SJCRH30 (cell line): Measurements from ENCODE around the gene REEP3. TPM values are rescaled to one million over a fixed set of nuclear protein-coding genes. Genes with fewer than 3 reads are reported as not detected.

ENCODE experiments used
- total RNA-seq: library from RNA; depleted of rRNA; stranded (reverse); fragments of >200 nt; shearing (Covaris generic); gene quantifications from 2 replicates; pipeline ENCODE4 v1.2.3, GENCODE V29; 2014; rRNA removed

Gene REEP3
- total RNA-seq, 1 experiment from 2014 or later = 16.4 TPM

Other genes with a start within 250 kb of the REEP3 start
- gene JMJD1C, start 55.4 kb upstream of the REEP3 start, total RNA-seq = 93.6 and 112 TPM in 2 replicates